Stimulated activated CD4-positive, alpha-beta T cell treated with anti-CD3 and anti-CD28 coated beads, TNF-alpha, amount 100 ng/mL, for 4 hours (primary cell): ENCODE data around the gene KRTAP9-7.

Source experiments
- DNase-seq, 3 experiments: peaks; one replicate each; pipeline ENCODE4 v3.0.0-alpha.2; 2020; ENCODE audit warnings: low read depth in 3 of 3

The KRTAP9-7 gene

DNA sequence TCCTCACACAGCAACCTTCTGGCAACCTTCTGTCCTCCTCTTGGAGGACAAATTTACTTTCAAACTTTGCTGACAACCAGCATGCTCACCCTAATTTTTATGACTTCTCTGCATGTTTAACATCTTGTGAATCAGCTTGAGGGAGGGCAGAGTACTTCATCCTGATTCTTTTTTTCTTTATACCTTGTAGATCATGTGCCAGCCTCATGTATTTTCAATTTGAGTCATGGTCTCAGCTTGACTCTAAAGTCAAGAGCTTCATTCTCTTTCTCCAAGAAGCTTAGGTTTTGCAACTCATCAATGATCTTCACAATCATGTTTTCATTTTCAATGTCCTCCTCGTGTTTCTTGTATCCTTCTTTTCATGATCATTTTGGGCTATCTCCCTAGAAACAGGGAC, 3.6 kb upstream of the KRTAP9-7 start:
- DNase-seq: no peak

DNA sequence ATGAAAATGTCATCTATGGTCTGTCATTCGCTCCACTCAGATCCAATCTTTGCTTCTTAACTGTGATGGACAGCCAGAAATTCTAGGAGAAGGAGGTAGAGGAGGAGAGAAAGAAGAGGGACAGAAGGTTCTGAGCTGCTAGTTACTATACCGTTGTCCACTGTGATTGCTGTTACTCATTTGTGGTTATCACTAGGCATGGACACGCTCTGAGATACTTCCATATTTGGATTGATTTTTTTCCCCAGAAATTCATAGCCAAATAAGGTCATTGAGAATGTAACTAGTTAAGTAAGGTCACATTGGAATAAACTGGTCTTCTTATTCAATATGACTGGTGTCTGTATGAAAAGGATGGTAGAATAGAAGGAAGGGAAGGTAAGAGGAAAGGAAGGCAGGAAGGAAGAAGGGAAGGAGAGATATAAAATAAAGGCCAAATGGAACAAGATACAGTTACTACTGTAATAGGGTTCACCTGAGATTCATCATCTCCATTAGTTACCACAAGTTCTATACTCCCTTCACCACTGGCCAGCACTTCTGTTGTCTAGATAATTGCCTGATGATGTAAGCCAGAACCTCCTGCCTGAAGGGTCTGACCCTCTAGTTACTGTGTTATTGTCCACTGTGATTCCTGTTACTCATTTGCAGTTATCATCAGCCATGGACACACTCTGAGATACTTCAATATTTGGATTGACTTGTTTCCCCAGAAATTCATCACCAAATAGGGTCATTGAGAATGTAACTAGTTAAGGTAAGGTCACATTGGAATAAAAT, 2.9 kb downstream of the KRTAP9-7 start:
- DNase-seq: no peak

DNA sequence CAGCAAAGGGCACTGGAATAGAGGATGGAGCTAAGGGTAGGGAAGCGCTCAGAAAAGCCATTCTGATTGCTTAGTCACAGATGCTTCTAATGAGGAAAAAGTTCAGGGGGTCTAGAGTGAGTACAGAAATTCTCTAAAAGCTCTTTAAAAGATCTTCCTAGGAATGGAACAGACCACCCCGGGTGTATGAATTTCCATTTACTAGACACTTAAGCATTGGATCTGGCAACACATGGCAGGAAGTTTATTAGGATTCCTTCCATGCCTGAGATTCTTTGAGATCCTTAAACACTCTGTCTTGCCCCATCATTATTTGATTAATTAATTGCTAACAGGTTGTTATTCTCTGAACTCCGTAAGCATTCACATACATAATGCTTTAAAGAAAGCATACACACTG, 8.5 kb downstream of the KRTAP9-7 start:
- no peak for DNase-seq

DNA sequence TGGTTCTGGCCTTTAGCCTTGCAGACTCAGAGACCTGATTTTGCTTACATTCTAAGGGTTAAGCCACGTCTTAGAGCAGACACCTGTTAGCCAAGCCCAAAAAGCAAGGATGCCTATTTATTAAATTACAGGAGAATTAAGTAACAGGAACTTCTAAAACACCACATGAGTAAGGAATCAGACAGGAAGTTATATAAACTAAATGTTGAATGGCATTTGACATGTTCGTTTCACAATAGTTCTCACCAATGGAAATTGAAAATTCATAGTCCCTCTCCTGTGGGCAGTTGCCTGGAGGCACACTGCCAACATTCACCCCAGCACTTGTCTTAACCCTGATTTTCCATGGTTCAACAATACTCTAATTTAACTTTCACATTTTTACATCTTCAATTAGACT, 9.0 kb downstream of the KRTAP9-7 start:
- DNase-seq: no peak

DNA sequence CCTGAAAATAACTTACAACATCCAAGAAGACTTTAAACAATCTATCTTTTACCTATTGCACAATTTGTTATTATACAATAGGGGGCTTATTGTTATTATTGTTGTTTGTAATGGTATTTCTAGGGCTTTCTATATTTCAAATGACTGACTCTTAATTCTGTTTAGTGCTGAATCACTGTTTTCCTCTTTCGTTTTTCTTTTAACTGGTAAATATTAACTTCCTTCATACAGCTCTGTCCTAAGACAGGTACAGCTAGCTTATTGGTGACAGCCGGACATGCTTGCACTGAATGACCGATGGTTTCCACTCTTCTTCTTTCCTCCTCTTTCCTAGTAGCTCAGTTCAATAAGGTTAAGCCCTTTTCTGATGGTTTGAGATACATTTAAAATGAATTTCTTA, 11.6 kb downstream of the KRTAP9-7 start:
- DNase-seq: no peak

DNA sequence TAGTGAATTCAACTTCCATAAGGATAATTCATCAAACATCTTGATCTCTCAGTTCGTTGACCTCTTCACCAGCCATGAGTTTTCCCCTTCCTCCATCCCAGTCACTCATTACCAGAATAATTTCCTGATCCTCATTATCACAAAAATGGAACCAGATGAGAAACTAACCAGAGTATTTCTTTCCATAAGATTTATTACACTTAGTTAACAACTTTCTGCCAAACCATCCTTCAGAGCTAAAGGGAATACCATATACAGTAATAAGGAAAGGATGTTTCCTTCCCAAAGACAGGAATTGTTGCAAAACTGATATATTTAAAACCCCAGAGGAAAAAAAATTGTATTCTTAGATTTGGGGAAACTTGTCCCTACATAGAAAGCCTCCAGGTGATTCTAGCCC, 18.5 kb downstream of the KRTAP9-7 start:
- DNase-seq: no peak

DNA sequence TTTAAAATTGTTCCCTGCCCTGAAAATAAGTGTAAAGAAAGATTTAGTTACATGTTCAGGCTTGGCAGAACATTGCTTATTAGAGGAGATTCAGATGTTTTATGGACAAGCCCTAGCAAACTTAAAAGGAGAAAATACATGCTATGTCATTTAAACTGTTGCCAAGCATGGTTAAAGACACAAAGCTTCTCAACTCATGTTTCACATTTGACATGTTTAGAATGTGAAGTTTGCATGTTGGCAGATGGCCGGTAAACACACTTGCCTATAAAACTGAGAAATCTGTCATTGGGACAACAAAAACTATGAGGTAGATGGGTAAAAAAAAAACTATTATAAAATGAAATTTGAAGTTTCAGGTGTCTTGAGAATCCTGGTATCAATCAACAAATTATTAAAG, 21.3 kb downstream of the KRTAP9-7 start:
- DNase-seq: no peak

DNA sequence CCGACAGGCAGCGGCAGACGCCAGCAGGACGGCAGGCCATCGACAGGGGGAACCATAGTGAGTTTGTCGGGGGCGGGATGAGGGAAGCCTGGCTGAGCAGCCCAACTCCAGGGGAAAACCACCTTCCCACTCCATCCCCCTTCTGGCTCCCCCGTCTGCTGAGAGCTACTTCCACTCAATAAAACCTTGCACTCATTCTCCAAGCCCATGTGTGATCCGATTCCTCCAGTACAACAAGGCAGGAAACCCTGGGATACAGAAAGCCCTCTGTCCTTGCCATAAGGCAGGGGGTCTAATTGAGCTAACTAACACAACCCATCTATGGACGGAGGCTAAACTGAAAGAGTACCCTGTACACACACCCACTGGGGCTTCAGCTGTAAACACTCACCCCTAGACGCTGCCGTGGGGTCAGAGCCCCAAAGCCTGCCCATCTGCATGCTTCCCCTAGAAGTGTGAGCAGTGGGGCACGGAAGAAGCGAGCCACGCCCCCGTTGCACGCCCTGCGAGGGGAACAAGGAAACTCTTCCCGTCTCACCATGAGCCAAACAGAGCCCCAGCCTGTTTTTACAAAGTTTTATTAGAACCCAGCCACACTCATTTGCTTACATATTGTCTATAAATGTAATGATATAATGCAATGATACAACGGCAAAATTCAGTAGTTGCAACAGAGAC, 23.1 kb downstream of the KRTAP9-7 start:
- no peak for DNase-seq

DNA sequence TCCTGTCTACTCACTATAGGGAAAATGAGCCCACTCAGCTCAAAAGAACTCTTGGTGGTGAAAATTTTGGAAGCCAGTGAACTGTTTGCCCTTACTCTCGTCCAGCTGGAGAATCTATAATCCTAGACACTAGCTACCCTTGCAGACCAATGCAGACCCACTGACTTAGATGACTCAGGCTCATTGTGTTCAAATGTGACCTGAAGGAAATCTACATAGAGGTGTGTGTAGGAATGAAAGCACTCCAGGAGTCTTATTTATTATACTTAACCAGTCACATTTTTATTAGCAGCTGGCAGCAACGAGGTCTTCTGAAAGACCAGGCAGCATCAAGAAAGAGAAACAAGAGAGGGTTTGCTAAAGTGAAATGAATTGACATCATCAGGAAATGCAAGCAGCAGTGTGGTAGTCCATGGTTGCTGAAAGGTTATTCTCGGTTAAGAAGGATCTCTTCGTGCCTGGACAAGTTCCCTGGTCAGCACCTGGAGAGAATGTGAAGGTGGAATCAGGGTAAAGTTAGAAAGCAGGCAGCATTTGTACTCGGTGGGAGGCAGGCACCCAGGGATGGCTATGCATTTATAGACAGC, 25.8 kb downstream of the KRTAP9-7 start:
- DNase-seq: no peak

DNA sequence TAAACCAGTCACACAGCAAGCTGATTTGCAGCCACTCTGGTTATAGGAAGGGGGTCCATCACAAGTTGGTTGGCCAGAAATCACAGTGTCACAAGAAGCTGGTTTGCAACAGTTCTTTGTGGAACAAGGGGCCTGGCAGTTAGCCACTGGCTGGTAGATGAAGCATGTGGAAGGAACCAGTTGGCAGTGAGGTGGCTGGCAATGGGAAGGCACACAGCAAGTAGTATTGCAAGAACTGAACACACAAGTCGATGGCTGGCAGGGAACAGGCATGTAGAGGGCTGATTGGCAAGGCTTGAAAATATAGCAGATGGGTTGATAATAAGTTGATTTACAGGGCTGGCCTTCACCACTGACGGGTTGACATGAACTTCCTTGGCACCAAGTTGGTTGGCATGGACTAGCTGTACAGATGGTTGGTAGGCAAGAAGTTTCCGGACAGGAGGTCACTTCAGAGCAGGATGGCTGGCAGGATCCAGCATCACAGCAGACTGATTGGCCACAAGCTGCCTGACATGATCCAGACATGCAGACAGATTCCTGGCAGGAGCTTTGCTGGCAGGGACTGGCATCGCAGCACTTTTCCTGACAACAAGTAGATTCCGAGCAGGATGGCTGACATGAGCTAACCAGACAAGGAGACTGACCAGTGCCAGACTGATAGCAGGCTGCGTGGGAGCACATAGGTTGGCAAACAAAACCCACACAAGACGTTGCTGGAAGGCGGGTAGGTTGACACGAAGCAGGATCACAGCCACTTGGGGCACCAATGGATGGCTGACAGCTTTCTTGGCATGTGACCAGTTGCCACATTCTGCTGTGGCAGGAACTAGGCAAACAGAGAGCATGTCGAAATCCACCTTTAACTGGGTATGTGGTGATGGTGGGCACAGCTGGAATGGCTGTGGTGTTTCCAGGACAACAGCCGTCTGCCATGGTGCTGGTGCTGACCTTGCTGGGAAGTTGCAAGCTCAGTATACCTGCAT, 26.7 kb downstream of the KRTAP9-7 start, which contains the start of gene KRTAP29-1:
TSS of gene KRTAP29-1 (minus strand) at position 936 of the 986 bp plus-strand sequence. CDS start at position 936, 0 bp downstream.
- no peak for DNase-seq

DNA sequence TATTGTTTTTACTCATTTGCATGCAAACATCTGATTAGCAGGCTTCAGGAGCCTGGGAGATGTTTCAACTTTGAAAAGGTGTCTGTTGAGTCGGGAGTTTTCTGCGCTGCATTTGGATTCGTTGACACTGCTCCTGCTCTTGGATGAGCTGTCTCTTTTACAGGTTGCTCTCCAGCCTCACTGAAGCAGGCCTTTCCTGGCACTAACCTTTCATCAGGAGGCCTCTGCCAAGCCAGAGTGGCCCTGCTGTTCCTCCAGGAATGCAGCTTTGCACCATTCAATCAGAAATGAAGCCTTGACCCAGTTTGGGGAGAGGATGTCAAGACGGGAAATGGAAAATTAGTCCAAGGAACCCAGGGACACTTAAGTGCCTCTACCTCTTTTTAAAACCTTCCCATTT, 27.5 kb downstream of the KRTAP9-7 start:
- no peak for DNase-seq

DNA sequence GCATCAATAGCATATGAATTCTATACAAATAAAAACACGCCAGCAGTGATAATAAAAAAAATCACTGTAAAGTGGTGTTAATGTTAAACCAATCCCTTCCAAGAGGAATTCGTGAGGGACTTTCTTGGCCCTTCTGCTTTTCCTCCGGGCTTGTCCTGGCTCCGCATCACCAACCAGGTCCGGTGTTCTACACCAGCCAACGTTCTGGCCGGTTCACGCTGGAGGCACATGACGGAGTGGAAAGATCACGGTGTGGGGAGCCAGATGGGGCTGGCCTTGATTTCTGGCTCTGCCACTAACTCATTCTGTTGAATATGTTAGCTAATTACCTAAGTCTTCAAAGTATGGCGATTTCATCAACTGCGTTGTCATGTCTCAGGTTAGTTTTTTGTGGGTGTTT, 28.6 kb downstream of the KRTAP9-7 start:
- DNase-seq: no peak

DNA sequence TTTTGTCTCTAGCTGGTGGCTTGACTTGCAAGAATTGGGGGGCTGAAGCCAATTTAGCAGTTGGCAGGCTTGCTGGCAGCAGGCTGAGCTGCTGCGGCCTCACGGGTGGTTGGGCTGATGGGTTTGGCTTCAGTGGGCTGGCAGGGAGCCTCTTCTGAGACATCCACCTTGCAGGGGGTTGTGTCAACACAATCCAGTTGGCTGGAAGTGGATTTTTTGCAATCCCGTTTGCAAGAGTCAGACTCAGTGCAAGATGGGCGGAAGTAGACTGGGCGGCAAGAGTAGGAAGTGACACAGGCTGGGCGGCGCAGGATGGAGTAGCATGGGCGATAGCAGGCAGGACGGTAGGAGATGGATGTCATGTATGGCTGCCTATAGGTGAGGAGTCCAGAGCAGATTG, 32.1 kb downstream of the KRTAP9-7 start:
- no peak for DNase-seq

DNA sequence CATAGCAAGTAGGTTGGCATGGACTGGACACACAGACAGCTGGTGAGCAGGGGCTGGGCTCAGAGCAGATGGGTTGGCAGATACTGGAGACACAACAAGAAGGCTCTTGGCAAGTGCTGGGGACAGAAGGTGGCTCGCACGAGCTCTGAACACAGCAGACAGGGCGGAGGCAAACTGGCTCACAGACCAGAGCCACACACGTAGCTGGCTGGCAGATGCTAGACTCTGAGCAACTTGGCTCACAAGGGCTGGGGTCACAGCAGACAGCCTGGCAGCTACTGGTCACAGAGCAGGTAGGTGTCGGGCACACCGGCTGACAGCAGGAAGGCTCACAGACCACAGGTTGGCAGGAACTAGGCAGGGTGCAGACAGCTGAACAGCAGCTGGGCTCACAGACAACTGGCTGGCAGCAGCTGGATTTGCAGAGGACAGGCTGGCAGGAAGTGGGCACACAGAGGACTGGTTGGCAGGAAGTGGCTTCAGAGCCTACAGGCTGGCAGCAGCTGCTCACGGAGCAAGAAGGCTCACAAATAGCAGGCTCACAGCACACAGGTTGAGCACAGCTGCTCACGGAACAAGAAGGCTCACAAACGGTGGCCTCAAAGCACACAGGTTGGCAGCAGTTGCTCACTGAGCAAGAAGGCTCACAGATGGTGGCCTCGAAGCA, 32.9 kb downstream of the KRTAP9-7 start:
- peak; percentile 25 to 50 (median 26) for DNase-seq

DNA sequence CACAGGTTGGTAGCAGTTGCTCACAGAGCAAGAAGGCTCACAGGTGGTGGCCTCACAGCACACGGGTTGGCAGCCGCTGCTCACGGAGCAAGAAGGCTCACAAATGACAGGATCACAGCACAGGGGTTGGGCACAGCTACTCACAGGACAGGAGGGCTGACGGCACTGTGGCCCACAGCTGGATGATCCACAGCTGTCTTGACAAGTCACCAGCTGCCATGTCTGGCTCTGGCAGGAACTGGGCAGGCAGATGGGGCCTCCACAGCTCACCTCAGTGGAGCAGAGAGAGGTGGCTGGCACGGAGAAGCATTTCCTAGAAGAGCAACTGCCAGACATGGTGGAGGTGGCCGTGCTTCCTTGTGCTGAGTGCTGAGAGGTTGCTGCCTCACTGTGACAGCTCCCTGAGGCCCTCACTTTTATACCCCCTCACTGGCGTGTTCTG, 33.4 kb downstream of the KRTAP9-7 start, which contains the start of gene KRTAP16-1:
TSS of gene KRTAP16-1 (minus strand) at position 392 of the 442 bp plus-strand sequence. CDS start at position 336, 56 bp downstream.
- no peak for DNase-seq

DNA sequence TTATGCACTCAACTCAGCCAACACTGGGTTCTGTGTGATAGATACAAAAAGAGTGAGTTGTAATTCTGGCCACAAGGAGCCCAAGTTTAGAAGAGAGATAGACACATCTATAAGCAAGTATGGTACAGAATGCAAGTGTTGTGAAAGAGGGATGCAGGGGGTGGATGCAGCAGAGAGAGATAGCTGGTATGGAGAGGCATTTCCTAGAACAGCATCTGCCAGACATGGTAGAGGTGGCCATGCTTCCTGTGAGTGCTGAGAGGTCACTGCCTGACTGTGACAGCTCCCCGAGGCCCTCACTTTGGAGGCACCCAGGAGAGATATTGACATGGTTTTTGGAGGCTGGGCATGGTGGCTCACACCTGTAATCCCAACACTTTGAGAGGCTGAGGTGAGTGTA, 35.6 kb downstream of the KRTAP9-7 start:
- no peak for DNase-seq

DNA sequence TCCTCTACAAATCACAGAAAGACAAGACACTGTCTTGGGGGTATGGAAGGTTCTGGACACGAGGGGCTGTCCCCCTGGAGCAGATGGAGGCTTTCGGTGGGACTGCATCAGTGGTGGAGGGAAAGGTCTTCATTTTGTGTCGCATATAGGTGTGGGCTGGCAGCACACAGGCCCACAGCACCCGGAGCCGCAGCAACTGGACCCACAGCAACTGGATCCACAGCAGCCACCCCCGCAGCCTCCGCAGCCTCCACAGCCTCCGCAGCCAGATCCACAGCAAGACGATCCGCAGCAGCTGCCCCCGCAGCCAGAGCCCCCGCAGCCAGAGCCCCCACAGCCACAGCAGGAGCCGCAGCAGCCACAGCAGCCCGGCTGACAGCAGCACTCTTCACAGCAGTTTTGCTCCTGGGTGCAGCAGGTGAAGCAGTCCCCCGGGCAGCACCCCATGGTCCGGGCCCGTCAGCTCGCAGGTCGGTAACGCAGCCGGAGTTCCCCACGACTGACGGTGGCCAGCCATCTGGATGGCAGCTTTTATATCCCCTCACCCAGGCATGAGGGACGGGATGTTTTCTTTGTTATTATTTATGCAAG, 39.8 kb downstream of the KRTAP9-7 start, which contains the start of gene KRTAP17-1:
TSS of gene KRTAP17-1 (minus strand) at position 507 of the 591 bp plus-strand sequence. CDS start at position 447, 60 bp downstream.
- DNase-seq: no peak

DNA sequence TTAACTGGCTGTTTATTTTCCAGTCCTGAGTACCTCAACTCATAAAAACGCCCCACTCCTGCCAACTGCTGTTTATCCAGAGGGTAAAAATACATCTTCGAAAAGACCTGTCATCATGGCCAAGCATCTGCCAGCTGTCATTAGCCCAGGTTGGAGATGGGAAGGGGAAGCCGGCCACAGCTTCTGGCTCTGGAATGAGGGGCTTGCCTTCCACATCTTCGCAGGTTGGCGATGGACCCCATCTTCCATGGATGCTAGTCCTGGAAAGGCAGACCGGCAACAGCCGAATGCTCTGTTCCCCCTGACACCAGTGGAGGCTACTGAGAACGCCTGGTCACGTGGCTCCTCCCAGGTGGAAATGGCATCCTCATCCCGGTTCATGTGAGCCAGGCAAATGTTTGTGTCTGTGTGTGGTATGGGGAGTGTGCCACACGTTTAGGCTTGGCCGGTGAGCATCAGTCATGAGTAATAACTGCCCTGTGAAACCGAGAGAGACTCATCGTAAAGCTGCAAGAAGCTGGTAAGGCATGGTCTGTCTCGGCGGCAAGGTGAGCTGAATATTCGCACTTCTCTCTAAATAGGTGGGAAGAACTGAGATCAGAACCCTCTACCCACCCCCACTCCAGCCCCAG, 40.4 kb downstream of the KRTAP9-7 start:
- no peak for DNase-seq

DNA sequence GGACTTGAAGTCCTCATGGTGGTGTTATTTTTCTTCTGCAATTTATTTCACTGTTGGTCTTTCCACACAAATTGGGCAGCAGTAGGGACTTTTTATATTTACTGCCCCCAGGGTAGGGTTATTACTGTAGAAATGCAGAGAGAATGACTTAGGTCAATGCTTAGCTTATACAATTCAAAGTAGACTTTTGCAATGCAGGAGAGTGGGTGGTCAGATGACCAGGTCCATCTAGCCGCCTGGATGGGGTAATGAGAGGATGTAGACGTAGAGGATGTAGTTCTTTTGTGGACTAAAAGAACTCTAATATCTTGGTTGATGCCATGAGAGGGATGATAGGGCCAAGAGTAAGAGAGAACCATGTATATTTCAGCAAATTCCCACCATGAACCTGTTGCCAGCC, 42.7 kb downstream of the KRTAP9-7 start:
- DNase-seq: no peak
